ENCODE results near the gene FTO. TPM values are rescaled to one million over a fixed set of nuclear protein-coding genes. Genes with fewer than 3 reads are reported as not detected.

The FTO gene
- polyA plus RNA-seq, 1 donor = 55.1 TPM

GRCh38 chr16:53784291-53784690, 80.3 kb downstream of the FTO start:
- DNase-seq = no peak

DNA sequence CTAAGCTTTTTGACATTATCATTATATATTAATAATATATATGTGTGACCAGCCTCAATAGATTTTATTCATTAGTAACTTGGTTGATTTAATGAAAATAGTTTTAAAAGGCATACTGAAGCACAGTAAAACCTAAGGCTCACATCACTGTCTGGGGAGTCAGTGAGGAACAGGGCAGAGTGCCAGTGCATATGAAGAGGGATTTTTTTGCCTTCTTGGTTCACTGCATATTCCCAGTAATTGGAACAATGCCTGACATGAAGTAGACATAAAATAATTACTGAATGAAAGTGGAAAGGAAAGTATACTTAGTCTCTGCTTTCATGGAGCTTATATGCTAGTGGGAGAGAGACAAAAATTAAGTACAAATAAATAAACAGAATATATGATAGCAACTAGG, 81.1 kb downstream of the FTO start:
- no peak for DNase-seq

GRCh38 chr16:53785916-53786315, 82.0 kb downstream of the FTO start:
- DNase-seq = no peak

- DNase-seq = no peak
These were observed 83.5 kb downstream of the FTO start for GRCh38 chr16:53787423-53787822.

DNA sequence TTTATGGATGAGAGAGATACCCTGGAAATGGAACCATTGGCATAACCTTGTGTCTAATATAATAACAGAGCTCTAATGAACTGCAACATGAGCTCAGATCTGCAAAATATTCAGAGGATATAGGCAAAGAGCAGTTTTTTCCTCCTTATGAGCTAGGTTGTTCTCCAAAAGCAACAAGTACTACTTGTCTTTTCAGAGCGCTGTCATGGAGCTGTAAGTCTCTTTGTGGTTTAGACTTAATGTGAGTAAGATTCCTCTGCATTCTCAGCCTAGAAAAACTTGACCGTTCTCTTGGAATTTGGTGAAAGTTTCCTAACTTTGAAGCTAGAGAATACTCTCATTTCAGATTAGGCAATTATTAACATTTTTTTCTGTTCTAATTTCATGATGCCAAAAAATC, 85.2 kb downstream of the FTO start:
- no peak for DNase-seq

GRCh38 chr16:53792161-53792951, 88.4 kb downstream of the FTO start:
- DNase-seq = no peak

DNA sequence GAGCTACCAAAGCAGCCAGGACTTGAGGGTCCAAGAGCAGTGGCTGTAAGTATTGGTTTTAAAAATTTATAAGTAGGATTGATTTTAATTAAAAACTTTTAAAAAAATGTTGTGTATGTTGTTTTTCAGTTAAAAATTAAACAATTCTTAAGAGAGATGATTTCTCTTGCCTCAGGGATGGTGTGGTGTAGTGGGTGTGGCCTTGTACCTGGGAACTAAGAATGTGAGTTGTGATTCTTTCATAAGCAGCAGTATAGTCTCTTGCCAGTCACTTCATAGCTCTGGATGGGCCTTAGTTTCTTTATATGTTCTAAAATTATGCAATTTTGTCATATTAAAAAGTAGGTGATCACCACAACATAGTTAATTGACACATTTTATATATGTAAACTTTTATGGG, 99.5 kb downstream of the FTO start:
- no peak for DNase-seq

DNA sequence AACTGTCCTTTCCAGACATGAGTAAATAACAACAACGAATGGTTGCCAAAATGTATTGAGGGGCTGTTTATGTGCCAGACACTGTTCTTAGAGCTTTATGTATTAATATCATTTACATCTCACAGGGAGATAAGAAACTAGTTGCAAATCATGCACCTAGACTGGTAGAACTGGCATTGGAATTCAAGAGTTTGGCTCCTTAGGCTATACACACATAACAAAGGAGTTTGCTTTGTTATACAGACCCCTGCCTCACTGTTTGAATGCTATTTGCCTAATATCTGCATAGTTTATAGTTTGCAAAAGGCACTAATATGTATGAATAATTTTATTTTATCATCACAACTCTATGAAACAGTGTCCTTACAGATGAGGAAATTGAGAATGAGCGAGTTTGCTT, 100.0 kb downstream of the FTO start:
- DNase-seq = no peak

DNA sequence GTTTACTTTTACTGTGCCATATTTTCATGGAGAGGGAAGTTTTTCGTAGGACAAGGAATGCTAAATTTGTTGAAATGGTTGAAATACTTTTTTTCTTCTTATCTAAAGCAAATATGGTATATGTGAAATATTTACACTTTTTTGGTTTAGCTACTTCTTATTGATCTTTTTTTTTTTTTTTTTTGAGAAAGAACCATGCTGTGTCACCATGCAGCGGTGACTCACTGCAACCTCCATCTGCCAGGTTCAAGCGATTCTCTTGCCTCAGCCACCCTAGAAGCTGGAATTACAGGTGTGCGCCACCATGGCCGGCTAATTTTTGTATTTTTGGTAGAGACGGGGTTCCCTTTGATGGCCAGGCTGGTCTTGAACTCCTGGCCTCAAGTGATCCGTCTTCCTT, 100.5 kb downstream of the FTO start:
- DNase-seq = no peak

DNA sequence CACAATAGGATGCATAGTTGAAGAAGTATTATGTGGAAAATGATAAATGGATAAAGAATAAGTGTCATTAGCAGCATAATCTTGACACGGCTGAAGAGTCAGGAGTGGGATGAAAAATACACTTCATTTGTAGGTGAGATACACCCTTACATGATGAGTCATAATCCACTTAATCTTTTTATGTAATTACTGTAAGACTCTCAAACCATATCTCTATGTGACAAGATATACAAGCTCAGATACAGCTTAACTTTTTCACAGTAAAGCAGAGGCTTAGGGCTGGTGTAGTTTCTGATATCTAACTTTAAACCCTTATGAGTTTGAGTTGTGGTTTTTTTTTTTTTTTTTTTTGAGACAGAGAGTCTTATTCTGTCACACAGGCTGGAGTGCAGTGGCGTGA, 101.2 kb downstream of the FTO start:
- no peak for DNase-seq

- DNase-seq = no peak
These were observed 101.8 kb downstream of the FTO start for GRCh38 chr16:53805752-53806151.

- no peak for DNase-seq
These were observed 105.4 kb downstream of the FTO start for GRCh38 chr16:53809088-53809932.

DNA sequence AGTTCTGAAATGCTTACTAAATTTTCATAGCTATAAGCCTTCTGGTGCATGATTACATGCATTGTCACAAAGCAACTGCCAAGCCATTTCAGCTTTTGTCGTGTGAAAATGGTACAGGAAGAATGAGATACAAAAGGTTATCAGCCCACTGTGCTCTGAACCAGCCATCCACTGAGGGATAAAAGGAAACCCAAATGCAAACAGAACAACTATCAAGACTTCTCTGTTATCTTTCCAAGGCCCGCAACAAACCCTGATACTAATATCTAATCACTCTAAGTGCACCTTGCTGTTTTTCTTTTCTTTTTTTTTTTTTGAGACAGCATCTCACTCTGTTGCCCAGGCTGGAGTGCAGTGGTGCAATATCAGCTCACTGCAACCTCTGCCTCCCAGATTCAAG, 109.0 kb downstream of the FTO start:
- no peak for DNase-seq

GRCh38 chr16:53814801-53815200, 110.8 kb downstream of the FTO start:
- DNase-seq = no peak

GRCh38 chr16:53816211-53816836, 112.4 kb downstream of the FTO start:
- DNase-seq = no peak

DNA sequence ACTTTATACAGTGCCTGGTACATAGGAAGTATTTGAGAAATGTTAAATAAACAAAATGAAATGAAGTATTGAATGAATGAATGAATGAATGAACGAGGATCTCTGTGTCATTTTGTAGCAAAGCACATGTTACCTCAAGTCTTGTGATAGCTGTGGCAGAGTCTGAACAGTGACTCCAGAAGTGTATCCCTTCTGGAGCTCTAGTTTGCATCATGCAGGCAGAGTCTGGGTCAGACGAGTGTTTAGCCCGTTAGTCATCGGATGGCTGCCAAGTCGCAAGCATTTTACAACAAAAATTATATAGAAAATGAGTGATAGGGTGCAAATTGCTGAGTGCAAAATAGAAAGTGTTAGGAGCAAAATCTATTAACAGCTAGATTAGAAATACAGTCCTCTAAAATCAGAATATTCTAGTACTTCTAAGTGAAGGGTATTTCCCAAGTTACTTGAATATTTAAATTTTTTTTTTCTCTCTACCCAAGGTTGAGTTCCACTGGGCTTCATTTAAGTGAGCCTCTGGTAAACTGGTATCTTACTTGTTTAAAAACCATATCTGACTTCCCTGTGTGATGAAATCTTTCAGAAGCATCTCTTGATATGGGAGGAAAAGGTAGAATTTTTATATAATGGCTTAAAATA, 113.3 kb downstream of the FTO start:
- no peak for DNase-seq

DNA sequence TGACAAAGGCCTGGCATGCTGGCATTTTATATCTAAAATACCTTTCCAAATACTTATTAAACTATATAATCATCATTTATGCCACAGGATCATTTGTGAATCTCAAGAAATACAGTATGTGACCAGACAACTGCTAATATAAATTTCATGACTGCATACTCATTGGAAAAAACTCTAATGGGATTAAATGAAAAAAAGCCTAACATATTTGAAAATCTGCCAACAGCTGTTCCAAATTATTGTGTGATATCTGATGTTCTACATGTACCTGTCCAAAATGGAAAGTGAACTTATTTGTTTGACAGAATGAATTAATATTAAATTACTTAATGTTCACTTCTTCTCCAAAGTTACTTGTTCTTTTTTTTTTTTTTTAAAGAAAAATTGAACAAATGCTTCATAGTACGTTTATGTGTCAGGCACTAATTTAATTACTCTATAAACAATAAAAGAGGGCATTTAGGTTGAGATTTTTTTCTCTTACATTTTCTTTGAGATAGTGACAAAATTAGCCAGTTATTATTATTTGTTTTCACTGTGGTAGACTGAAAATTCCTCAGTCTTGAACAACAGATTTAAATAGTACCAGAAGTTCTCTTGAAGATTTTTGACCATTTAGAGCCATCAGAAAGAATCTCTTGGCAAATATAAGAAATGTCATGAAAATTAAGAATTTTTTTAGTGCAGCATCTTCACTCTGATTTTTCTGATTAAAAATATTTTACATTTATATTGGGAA, 114.0 kb downstream of the FTO start:
- DNase-seq = no peak

GRCh38 chr16:53821487-53821886, 117.5 kb downstream of the FTO start:
- no peak for DNase-seq

DNA sequence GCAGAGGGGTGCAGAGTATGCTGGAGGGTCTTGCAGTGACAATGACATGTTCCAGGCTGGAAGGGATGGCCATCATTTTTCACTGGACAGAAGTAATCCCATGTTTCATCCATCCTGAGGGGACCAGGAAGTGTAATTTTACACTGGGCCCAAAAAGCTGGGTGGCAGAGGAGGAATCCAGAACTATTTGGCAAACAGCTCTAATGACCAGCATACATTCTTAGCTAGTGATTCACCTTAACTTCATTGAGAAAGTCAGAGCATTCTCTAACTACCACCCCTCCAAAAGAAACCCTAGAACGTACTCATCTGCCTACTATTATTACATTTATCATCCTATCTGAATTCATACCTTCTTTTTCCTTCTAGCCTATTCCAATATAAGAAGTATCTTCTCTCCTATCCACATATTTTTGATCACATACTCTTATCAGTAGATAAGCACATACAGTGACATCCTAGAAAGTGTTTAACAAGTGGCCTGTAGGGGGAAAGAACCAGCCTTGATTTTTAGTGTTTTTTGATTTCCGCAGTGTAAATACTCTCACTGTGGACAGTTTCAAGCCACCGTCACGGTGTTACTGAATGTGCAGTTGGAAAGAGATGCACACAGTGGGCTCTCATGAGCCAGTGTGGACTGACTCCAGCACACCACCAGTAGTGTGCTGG, 118.1 kb downstream of the FTO start:
- DNase-seq = no peak

- no peak for DNase-seq
These were observed 119.1 kb downstream of the FTO start for GRCh38 chr16:53822936-53823529.

DNA sequence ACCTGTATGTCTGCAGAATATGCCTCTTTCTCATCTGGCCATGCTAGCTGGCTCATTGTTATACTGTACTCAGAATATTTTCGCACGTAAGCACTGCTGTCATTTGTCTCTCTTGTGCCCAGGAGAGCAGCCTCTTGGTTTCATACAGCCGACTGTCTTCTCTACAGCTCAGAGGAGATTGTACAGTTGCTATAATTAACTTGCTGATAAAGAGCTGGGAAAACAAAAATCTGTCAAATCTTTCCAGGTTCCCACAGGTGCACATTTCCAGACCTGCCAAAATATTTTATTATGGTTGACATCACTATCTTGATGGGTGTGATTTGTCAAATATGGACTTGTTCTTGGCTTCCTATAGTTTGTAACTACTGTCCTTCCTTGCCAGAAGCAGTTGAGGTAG, 122.7 kb downstream of the FTO start:
- DNase-seq = no peak
